Peyer's patch (tissue), 4 donors: ENCODE data around the gene CPO.

ENCODE experiments used
- CTCF ChIP-seq, 6 experiments: fragments of 450-650 bp in 4 of 6; fragments of 200-600 bp in 2 of 6; sonication (generic) in 1 of 6; IDR thresholded peaks; one replicate each; pipeline ENCODE4 v1.5.1; 2017 to 2019; ENCODE audit warnings: antibody characterized with exemption in 6 of 6, mild to moderate bottlenecking in 3 of 6, moderate library complexity in 1 of 6
- POLR2A ChIP-seq, 2 donors: fragments of 450-650 bp; IDR thresholded peaks; one replicate each; pipeline ENCODE4 v1.5.1; 2017; ENCODE audit warnings: antibody characterized with exemption in 2 of 2, mild to moderate bottlenecking in 2 of 2, moderate library complexity in 2 of 2

- TF ChIP-seq CTCF (IDR thresholded peaks at IDR 0.05) (no peak), POLR2A (IDR thresholded peaks at IDR 0.05) (no peak)
Observed at GRCh38 chr2:206982360-206982955, 43.1 kb downstream of the CPO start.
